Activated CD4-positive, CD25-positive, alpha-beta regulatory T cell treated with anti-CD3 and anti-CD28 coated beads, Interleukin-2, amount 50 U/mL, for 16 hours (primary cell): ENCODE measurements around the gene TICAM1.
"Not testable (repeated sequence)": the region's sequence is repeated elsewhere in the genome, so short reads cannot be mapped to it uniquely, and the experiment has no call there.

ENCODE experiments used
- DNase-seq: peaks from one replicate; pipeline ENCODE4 v3.0.0-alpha.2; 2020; ENCODE audit warnings: low read depth, low spot score

The TICAM1 gene

GRCh38 chr19:4805140-4805539 lies 26.4 kb downstream of the TICAM1 start:
- not testable (repeated sequence) for DNase-seq

GRCh38 chr19:4803736-4804695 lies 27.5 kb downstream of the TICAM1 start:
- DNase-seq, result peak; percentile 44

GRCh38 chr19:4802711-4803110 lies 28.8 kb downstream of the TICAM1 start:
- no peak for DNase-seq

- no peak for DNase-seq
Observed at GRCh38 chr19:4801085-4801619, 30.4 kb downstream of the TICAM1 start.

GRCh38 chr19:4800591-4801081 lies 30.9 kb downstream of the TICAM1 start:
- DNase-seq, result no peak

GRCh38 chr19:4795400-4795799 lies 36.1 kb downstream of the TICAM1 start:
- DNase-seq, result no peak

GRCh38 chr19:4794971-4795370 lies 36.5 kb downstream of the TICAM1 start:
- no peak for DNase-seq

- not testable (repeated sequence) for DNase-seq
Observed at GRCh38 chr19:4793278-4793677, 38.2 kb downstream of the TICAM1 start.

GRCh38 chr19:4792866-4793195 lies 38.7 kb downstream of the TICAM1 start:
- not testable (repeated sequence) for DNase-seq

- DNase-seq, result not testable (repeated sequence)
Observed at GRCh38 chr19:4792019-4792865, 39.3 kb downstream of the TICAM1 start.

- peak; percentile 99 for DNase-seq
Observed at GRCh38 chr19:4791183-4792018, 40.1 kb downstream of the TICAM1 start, which contains the start of gene FEM1A. FEM1A (plus strand) TSS chr19:4791734; CDS start chr19:4791855, 121 bp downstream.

GRCh38 chr19:4786412-4787016 lies 45.0 kb downstream of the TICAM1 start:
- not testable (repeated sequence) for DNase-seq

GRCh38 chr19:4781801-4782200 lies 49.7 kb downstream of the TICAM1 start:
- no peak for DNase-seq

GRCh38 chr19:4780860-4781259 lies 50.7 kb downstream of the TICAM1 start:
- DNase-seq, result no peak

GRCh38 chr19:4778124-4778523 lies 53.4 kb downstream of the TICAM1 start:
- DNase-seq, result not testable (repeated sequence)

- no peak for DNase-seq
Observed at GRCh38 chr19:4776436-4777211, 54.9 kb downstream of the TICAM1 start.

- no peak for DNase-seq
Observed at GRCh38 chr19:4775627-4776152, 55.8 kb downstream of the TICAM1 start.

- DNase-seq, result no peak
Observed at GRCh38 chr19:4774136-4774535, 57.4 kb downstream of the TICAM1 start.

GRCh38 chr19:4773047-4773640 lies 58.4 kb downstream of the TICAM1 start:
- DNase-seq, result no peak
